ENCODE results near the gene LCE2A.
"Not testable (repeated sequence)": the region's sequence is repeated elsewhere in the genome, so short reads cannot be mapped to it uniquely, and the experiment has no call there.

Gene LCE2A

GRCh38 chr1:152667648-152668047, 30.5 kb upstream of the LCE2A start:
- no peak for DNase-seq (ENCODE audit: low read depth)
- no peak overlapping the region for H3K4me3 ChIP-seq (ENCODE audit: low read depth, low read length)
- TF ChIP-seq CTCF (conservative IDR thresholded peaks at IDR 0.05; ENCODE audit: low read depth, low read length) = no peak

GRCh38 chr1:152673016-152673415, 25.1 kb upstream of the LCE2A start:
- no peak for TF ChIP-seq CTCF (conservative IDR thresholded peaks at IDR 0.05; ENCODE audit: low read depth, low read length)

GRCh38 chr1:152674983-152675382, 23.2 kb upstream of the LCE2A start, which contains the start of gene LCE2C:
Gene LCE2C (plus strand): TSS chr1:152675279. CDS start chr1:152676016, 737 bp downstream.
- H3K4me3 ChIP-seq (ENCODE audit: low read depth, low read length); DNase-seq (ENCODE audit: low read depth): not testable (repeated sequence)

More at GRCh38 chr1:152673016-152673415, 25.1 kb upstream of the LCE2A start:
- no peak overlapping the region for H3K4me3 ChIP-seq (ENCODE audit: low read depth, low read length)
- DNase-seq (ENCODE audit: low read depth) = no peak

GRCh38 chr1:152679459-152679858, 18.7 kb upstream of the LCE2A start:
- no peak overlapping the region for H3K4me3 ChIP-seq (ENCODE audit: low read depth, low read length)
- DNase-seq (ENCODE audit: low read depth) = no peak
- TF ChIP-seq CTCF (conservative IDR thresholded peaks at IDR 0.05; ENCODE audit: low read depth, low read length) = no peak

GRCh38 chr1:152681616-152682015, 16.5 kb upstream of the LCE2A start:
- H3K4me3 ChIP-seq (ENCODE audit: low read depth, low read length) = no peak overlapping the region
- no peak for DNase-seq (ENCODE audit: low read depth)
- no peak for TF ChIP-seq CTCF (conservative IDR thresholded peaks at IDR 0.05; ENCODE audit: low read depth, low read length)

- no peak for TF ChIP-seq CTCF (conservative IDR thresholded peaks at IDR 0.05; ENCODE audit: low read depth, low read length)
- DNase-seq (ENCODE audit: low read depth) = no peak
- H3K4me3 ChIP-seq (ENCODE audit: low read depth, low read length) = no peak overlapping the region
Measured at GRCh38 chr1:152683846-152684245, 14.3 kb upstream of the LCE2A start.

GRCh38 chr1:152685823-152686222, 12.3 kb upstream of the LCE2A start, which contains the start of gene LCE2B:
Gene LCE2B (plus strand): TSS chr1:152686123. CDS start chr1:152686844, 721 bp downstream.
- H3K4me3 ChIP-seq (ENCODE audit: low read depth, low read length); DNase-seq (ENCODE audit: low read depth): not testable (repeated sequence)

- TF ChIP-seq CTCF (conservative IDR thresholded peaks at IDR 0.05; ENCODE audit: low read depth, low read length) = no peak
- DNase-seq (ENCODE audit: low read depth) = no peak
- no peak overlapping the region for H3K4me3 ChIP-seq (ENCODE audit: low read depth, low read length)
Measured at GRCh38 chr1:152699746-152700145, 1.6 kb downstream of the LCE2A start.

All from choroid plexus epithelial cell (primary cell).